Common myeloid progenitor, CD34-positive (primary cell): Measurements from ENCODE around the gene ZNF235.
A peak's percentile ranks its signal among the peaks of the same experiment; 100 is the strongest.
"Not testable (repeated sequence)": the region's sequence is repeated elsewhere in the genome, so short reads cannot be mapped to it uniquely, and the experiment has no call there.

ENCODE experiments used
- CTCF ChIA-PET: fragments of 350-600 bp; sonication (Branson Sonifier 250); formaldehyde crosslinking; loops from one replicate; lab custom pipeline; 2021; ENCODE audit warnings: antibody characterized with exemption; lab: Charles Lee
- POLR2A ChIA-PET: fragments of 350-600 bp; sonication (Branson Sonifier 250); formaldehyde crosslinking; loops from one replicate; lab custom pipeline; 2021; ENCODE audit warnings: antibody characterized with exemption; lab: Charles Lee
- DNase-seq, 3 donors: peaks; one replicate each; pipeline versions ENCODE4 v3.0.0 to v3.0.0-alpha.2; 2013
- H3K27ac ChIP-seq, 2 experiments: 1 replicate in 1 of 2; 2 replicates in 1 of 2; pipeline ENCODE4 v1.7.0; 2013; ENCODE audit warnings: inconsistent platforms in 2 of 2, low read length in 2 of 2, mild to moderate bottlenecking in 2 of 2, low read depth in 1 of 2, moderate library complexity in 1 of 2; ENCODE audit not compliant: severe bottlenecking in 2 of 2, insufficient read depth in 1 of 2, poor library complexity in 1 of 2
- H3K27me3 ChIP-seq, 5 experiments: replicated peaks in 2 of 5; 1 replicate in 3 of 5; 2 replicates in 2 of 5; pipeline versions ENCODE4 v1.6.1 to v1.7.0; 2013; ENCODE audit warnings: low read length in 4 of 5, mild to moderate bottlenecking in 2 of 5, moderate library complexity in 2 of 5, inconsistent platforms in 1 of 5; ENCODE audit not compliant: insufficient read depth in 5 of 5, control insufficient read depth in 4 of 5
- H3K36me3 ChIP-seq, 4 experiments: 1 replicate in 2 of 4; 2 replicates in 2 of 4; pipeline versions ENCODE4 v1.6.1 to v1.7.0; 2013; ENCODE audit warnings: low read length in 3 of 4, control low read depth in 1 of 4, mild to moderate bottlenecking in 1 of 4; ENCODE audit not compliant: control insufficient read depth in 4 of 4, insufficient read depth in 4 of 4
- H3K4me1 ChIP-seq, 4 experiments: 1 replicate in 3 of 4; 2 replicates in 1 of 4; pipeline versions ENCODE4 v1.6.1 to v1.7.1; 2013; ENCODE audit warnings: low read length in 3 of 4, mild to moderate bottlenecking in 3 of 4, control low read depth in 1 of 4, inconsistent platforms in 1 of 4, moderate library complexity in 1 of 4; ENCODE audit not compliant: control insufficient read depth in 4 of 4, insufficient read depth in 4 of 4; ENCODE audit errors: control extremely low read depth in 1 of 4
- H3K4me3 ChIP-seq, 7 experiments: 1 replicate in 4 of 7; 2 replicates in 3 of 7; pipeline versions ENCODE4 v1.5.1 to v1.7.0; 2013; ENCODE audit warnings: mild to moderate bottlenecking in 7 of 7, low read length in 6 of 7, moderate library complexity in 6 of 7, inconsistent platforms in 2 of 7, low read depth in 2 of 7, control low read depth in 1 of 7; ENCODE audit not compliant: insufficient read depth in 4 of 7, control insufficient read depth in 1 of 7; ENCODE audit errors: extremely low read depth in 1 of 7
- H3K9me3 ChIP-seq, 5 experiments: 1 replicate in 4 of 5; 2 replicates in 1 of 5; pipeline versions ENCODE4 v1.6.1 to v1.7.1; 2013; ENCODE audit warnings: low read length in 4 of 5, mild to moderate bottlenecking in 2 of 5, inconsistent platforms in 1 of 5, low read depth in 1 of 5, moderate library complexity in 1 of 5; ENCODE audit not compliant: control insufficient read depth in 4 of 5, insufficient read depth in 2 of 5; ENCODE audit errors: control extremely low read depth in 1 of 5
- WGBS: methylation state at CpG from one replicate; pipeline ENCODE4 v1.1.5; 2013; ENCODE audit not compliant: insufficient coverage; 5-methylcytosine and 5-hydroxymethylcytosine counted together

Gene ZNF235

DNA sequence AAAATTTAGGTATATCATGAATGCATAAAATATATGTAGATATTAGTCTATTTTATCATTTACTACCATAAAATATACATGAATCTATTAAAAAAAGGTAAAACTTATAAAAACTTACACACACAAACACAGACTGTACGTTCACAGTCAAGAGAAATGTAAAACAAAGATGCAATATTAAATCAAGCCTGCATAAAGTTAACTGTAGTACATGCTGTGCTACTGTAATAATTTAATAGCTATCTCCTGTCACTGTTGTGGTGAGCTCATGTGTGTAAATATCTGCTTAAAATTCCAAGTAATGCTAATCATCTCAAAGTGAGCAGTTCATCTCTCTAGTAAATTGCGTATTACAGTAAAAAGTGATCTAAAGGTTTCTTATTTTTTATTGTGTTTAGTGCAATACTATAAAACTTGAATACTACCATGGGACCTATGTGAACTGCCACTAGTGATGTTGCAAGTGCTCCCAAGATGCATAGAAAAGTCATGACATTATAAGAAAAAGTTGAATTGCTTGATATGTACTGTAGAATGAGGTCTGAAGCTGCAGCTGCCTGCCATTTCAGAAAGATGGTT, 45.9 kb downstream of the ZNF235 start:
- WGBS: no CpG with 5 or more reads among the region's 2 CpGs
- H3K9me3 ChIP-seq: peaks cover 10 to 44% (median 18%) of the 10 kb centered on the region in 5 experiments
- POLR2A ChIA-PET: no interaction called here

DNA sequence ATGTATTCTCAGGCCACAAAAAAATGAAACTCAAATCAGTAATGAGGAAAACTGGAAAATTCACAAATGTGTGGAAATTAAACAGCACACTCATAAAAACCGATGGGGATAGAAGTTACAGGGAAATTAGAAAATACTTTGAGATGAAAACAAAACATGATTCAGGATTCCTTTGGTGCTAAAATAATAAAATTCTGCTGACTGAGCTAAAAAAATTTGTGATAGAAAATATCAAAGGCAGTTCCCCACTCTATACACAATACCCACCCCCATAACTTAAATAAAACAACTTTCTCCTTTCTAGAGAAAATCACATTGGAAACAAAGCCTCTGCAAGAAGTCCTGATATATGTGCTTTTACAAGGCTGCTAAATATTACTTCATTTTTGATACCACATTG, 46.7 kb downstream of the ZNF235 start:
- DNase-seq: no peak
- Histone ChIP-seq H3K9me3 (peaks cover 10 to 51% (median 22%) of the 10 kb centered on the region in 5 experiments), H3K27ac (no peak overlapping the region), H3K4me3 (no peak overlapping the region), H3K4me1 (peaks cover 4 to 10% (median 7%) of the 10 kb centered on the region in 4 experiments), H3K36me3 (peaks cover 0 to 3% (median 0%) of the 10 kb centered on the region in 4 experiments), H3K27me3 (no peaks in the 10 kb centered on the region)
- CTCF ChIA-PET: no interaction called here
- POLR2A ChIA-PET: no interaction called here
- no CpG with 5 or more reads among the region's 1 CpG for WGBS

More for the DNA sequence above, 45.9 kb downstream of the ZNF235 start:
- peaks cover 0 to 5% (median 0%) of the 10 kb centered on the region in 4 experiments for H3K36me3 ChIP-seq
- no peaks in the 10 kb centered on the region for H3K27me3 ChIP-seq
- peaks cover 4 to 10% (median 7%) of the 10 kb centered on the region in 4 experiments for H3K4me1 ChIP-seq
- CTCF ChIA-PET: no interaction called here
- H3K27ac ChIP-seq: no peak overlapping the region
- peak overlapping the region in 1 of 7 experiments; percentile 65 for H3K4me3 ChIP-seq
- no peak for DNase-seq

DNA sequence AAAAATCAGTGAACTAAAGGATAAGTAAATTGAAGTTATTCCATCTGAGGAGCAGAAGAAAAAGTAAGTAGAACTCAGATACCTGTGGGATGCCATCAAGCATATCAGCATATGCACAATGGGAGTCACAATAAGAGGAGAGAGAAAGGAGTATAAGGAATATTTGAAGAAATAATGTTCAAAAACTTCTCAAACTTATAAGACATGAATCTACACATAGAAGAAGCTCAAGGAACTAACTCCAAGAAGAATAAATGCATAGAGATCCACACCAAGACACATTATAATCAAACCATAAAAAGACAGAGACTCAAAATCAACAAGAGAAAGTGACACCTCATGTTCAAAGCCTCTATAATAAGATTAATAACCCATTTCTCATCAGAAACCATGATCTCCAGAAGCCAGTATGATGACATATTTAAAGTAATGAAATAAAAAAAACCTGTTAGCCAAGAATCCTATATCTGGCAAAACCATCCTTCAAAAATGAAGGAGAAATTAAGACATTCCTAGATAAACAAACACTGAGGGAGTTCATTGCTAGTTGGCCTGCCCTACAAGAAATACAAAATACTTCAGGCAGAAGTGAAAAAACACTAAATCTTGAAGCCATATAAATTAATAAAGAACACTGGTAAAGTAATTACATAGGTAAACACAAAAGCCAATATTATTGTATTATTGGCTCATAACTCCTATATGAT, 49.0 kb downstream of the ZNF235 start:
- CTCF ChIA-PET: no interaction called here
- H3K9me3 ChIP-seq: peaks cover 3 to 49% (median 23%) of the 10 kb centered on the region in 5 experiments

DNA sequence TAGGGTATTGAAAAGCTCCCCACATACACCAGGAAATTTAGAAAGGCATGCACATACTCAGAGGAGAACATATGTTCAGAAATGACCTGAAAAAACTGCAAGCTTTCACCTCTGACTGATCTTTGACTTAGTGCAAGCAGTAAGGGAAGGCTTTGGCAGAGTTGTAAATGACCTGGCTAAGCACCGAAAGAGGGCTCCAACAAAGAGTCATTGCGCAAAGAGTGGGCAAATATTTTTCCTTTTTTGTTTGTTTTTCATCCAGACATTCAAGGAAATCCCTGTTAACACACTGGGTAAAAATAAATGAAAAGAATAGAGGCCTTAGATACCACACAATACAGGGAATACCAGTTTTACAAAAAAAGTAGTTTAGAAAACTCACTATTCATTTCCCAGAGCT, 50.3 kb downstream of the ZNF235 start:
- H3K36me3 ChIP-seq: peaks cover 0 to 2% (median 0%) of the 10 kb centered on the region in 4 experiments
- no peaks in the 10 kb centered on the region for H3K4me1 ChIP-seq
- peaks cover 3 to 59% (median 24%) of the 10 kb centered on the region in 5 experiments for H3K9me3 ChIP-seq
- no peak overlapping the region for H3K27ac ChIP-seq
- 85% methylated on average over 2 of the region's 2 CpGs for whole genome bisulfite sequencing
- POLR2A ChIA-PET: no interaction called here
- no peak for DNase-seq
- H3K4me3 ChIP-seq: no peak overlapping the region
- CTCF ChIA-PET: no interaction called here
- H3K27me3 ChIP-seq: no peaks in the 10 kb centered on the region

More for the DNA sequence above, 49.0 kb downstream of the ZNF235 start:
- H3K27me3 ChIP-seq: no peaks in the 10 kb centered on the region
- no peak for DNase-seq
- H3K4me1 ChIP-seq: peaks cover 4 to 10% (median 7%) of the 10 kb centered on the region in 4 experiments
- no peaks in the 10 kb centered on the region for H3K36me3 ChIP-seq
- H3K4me3 ChIP-seq: no peak overlapping the region
- H3K27ac ChIP-seq: no peak overlapping the region
- POLR2A ChIA-PET: no interaction called here

DNA sequence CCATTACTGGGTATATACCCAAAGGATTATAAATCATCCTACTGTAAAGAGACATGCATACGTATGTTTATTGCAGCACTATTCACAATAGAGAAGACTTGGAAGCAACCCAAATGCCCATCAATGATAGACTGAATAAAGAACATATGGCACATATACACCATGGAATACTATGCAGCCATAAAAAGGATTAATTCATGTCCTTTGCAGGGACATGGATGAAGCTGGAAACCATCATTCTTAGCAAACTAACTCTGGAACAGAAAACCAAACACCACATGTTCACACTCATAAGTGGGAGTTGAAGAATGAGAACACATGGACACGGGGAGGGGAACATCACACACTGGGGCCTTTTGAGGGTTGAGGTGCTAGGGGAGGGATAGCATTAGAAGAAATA, 51.4 kb downstream of the ZNF235 start:
- WGBS: 83% methylated on average over 1 of the region's 2 CpGs
- H3K4me1 ChIP-seq, H3K36me3 ChIP-seq, H3K27me3 ChIP-seq, CTCF ChIA-PET, H3K27ac ChIP-seq, DNase-seq, H3K4me3 ChIP-seq, POLR2A ChIA-PET: not testable (repeated sequence)
- H3K9me3 ChIP-seq: peaks cover 13 to 70% (median 30%) of the 10 kb centered on the region in 5 experiments

DNA sequence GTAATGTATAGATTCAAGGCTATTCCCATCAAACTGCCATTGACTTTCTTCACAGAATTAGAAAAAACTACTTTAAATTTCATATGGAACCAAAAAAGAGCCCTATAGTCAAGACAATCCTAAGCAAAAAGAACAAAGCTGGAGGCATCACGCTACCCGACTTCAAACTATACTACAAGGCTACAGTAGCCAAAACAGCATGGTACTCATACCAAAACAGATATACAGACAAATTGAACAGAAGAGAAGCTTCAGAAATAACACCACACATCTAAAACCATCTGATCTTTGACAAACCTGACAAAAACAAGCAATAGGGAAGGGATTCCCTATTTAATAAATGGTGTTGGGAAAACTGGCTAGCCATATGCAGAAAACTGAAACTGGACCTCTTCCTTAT, 52.5 kb downstream of the ZNF235 start:
- DNase-seq, CTCF ChIA-PET, H3K27me3 ChIP-seq, H3K4me3 ChIP-seq, H3K27ac ChIP-seq, H3K4me1 ChIP-seq, POLR2A ChIA-PET: not testable (repeated sequence)
- WGBS: no CpG with 5 or more reads among the region's 2 CpGs
- Histone ChIP-seq H3K36me3 (peaks cover 0 to 15% (median 0%) of the 10 kb centered on the region in 4 experiments), H3K9me3 (peaks cover 13 to 72% (median 30%) of the 10 kb centered on the region in 5 experiments)

DNA sequence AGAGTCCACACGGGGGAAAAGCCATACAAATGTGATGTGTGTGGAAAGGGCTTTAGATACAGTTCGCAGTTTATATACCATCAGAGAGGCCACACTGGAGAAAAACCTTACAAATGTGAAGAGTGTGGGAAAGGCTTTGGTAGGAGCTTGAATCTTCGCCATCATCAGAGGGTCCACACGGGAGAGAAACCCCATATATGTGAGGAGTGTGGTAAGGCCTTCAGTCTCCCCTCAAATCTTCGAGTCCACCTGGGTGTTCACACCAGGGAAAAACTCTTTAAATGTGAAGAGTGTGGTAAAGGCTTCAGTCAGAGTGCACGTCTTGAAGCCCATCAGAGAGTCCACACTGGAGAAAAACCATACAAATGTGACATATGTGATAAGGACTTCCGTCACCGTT, 68.4 kb downstream of the ZNF235 start:
- POLR2A ChIA-PET: no interaction called here
- Histone ChIP-seq H3K36me3 (peaks cover 42 to 83% (median 57%) of the 10 kb centered on the region in 4 experiments), H3K27ac (no peak overlapping the region), H3K9me3 (peaks cover 17 to 92% (median 40%) of the 10 kb centered on the region in 5 experiments), H3K27me3 (no peaks in the 10 kb centered on the region), H3K4me3 (peak overlapping the region in 1 of 7 experiments; percentile 34), H3K4me1 (no peaks in the 10 kb centered on the region)
- DNase-seq: no peak
- CTCF ChIA-PET: no interaction called here
- WGBS: 100% methylated on average over 8 of the region's 8 CpGs
